VCaP (cell line): ENCODE measurements around the gene TNFAIP3.

ENCODE experiments used
- H3K27ac ChIP-seq: fragments of 450-650 bp; 2 replicates; pipeline ENCODE4 v1.5.1; 2017
- TF ChIP-seq, protein P1 (sequence below): fragments of 450-650 bp; conservative IDR thresholded peaks from 2 replicates; pipeline ENCODE4 v1.5.1; 2017; ENCODE audit warnings: mild to moderate bottlenecking, moderate library complexity

The TNFAIP3 gene

DNA sequence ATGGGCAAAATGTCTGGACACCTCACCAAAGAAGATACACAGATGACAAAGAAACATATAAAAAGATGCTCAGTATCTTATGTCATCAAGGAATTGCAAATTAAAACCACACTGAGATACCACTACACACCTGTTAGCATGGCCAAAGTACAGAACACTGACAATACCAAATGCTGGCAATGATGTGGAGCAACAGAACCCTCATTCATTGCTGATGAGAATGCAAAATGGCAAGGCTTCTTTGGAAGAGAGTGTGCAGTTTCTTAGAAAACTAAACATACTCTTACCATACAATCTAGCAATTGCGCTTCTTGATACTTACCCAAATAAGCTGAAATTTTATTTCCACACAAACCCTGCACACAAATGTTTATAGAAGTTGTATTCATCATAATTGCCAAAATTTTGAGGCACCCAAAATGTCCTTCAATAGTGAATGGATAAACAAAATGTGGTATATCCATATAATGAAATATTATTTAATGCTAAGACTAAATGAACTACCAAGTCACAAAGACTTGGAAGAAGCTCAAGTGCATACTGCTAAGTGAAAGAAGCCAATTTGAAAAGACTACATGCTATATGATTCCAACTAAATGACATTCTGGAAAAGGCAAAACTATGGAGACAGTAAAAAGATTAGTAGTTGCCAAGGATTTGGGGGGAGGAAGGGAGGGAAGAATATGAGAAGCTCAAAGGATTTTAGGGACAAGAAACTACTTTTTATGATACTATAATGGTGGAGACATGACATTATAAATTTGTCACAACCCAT is 50.7 kb downstream of the TNFAIP3 start:
- no peak overlapping the region for H3K27ac ChIP-seq
- TF ChIP-seq, protein P1, sequence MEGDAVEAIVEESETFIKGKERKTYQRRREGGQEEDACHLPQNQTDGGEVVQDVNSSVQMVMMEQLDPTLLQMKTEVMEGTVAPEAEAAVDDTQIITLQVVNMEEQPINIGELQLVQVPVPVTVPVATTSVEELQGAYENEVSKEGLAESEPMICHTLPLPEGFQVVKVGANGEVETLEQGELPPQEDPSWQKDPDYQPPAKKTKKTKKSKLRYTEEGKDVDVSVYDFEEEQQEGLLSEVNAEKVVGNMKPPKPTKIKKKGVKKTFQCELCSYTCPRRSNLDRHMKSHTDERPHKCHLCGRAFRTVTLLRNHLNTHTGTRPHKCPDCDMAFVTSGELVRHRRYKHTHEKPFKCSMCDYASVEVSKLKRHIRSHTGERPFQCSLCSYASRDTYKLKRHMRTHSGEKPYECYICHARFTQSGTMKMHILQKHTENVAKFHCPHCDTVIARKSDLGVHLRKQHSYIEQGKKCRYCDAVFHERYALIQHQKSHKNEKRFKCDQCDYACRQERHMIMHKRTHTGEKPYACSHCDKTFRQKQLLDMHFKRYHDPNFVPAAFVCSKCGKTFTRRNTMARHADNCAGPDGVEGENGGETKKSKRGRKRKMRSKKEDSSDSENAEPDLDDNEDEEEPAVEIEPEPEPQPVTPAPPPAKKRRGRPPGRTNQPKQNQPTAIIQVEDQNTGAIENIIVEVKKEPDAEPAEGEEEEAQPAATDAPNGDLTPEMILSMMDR, result no peak

DNA sequence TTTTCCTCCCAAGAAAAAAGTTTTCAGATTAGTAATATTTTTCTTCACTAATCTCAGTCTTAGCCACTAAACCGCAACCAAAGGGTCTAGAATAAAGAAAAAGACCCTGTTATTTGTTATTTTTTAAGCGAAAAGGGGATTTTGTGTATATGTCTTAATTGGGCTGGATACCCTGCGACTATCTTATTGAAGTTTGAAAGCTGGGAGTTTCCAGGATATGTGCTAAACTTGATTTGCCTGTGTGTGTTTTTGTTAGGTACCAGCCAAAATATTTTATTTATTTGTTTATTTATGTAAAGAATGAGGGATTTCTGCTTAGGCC is 52.4 kb downstream of the TNFAIP3 start:
- TF ChIP-seq, protein P1, result no peak
- no peak overlapping the region for H3K27ac ChIP-seq

DNA sequence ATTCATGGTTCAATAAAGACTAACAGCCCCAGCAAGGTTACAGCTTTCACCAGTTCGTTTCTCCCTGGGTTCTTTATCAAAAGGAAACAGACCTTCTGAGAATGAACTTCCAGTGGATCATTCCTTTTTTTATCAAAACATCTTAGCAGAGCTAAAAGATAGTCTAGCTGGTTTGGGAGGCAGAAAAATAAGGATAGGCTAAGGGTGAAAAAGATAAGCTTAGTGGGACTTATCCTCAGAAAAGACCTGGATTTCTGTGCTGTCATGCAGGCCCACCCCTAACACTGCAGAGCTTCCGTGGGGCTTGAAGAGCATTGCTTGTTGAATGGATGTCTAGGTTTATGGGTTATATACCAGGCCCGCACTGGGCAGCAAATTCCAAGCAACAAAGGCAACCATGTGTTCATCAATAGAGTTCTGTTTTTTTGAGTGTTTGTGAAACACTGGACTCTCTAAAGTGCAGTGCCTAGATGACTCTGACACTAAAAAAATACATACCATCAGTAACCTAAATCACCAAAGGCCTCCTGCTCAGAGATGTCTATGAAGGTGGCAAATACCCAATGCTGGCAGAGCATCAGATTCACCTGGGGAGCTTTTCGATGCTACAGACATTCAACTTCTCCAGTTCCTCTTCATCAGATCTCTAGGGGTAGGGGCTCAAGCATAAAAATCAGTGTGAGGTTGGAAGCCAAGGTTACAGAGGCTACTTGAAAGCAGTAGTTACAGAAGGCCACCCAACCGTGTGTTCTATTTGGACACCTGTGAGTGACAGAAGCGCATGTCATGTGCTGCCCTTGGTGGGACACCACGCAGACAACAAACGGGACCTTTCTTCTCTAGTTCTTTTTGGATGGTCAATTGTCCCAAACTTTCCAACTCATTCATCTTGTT is 53.0 kb downstream of the TNFAIP3 start:
- no peak overlapping the region for H3K27ac ChIP-seq
- TF ChIP-seq, protein P1, result no peak

DNA sequence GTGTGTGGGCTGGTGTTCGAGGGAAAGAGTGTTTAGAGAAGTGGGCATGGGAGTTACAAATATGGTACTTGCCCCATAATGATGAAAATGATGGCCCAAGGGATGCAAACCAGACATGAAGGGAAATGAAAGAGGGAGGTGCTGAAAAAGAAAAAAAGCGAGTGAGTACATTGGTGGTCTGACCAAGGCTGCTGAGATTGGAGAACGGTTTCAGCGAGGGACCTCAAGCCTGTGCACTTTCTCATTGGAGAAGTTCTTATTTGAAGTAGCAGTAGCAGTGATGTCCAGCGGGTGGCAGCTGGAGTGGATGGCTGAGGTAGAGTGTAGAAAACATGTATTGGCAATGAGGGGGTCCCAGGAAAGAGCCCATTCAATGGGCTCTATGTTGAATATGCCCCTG is 54.8 kb downstream of the TNFAIP3 start:
- no peak overlapping the region for H3K27ac ChIP-seq
- TF ChIP-seq, protein P1, result no peak

DNA sequence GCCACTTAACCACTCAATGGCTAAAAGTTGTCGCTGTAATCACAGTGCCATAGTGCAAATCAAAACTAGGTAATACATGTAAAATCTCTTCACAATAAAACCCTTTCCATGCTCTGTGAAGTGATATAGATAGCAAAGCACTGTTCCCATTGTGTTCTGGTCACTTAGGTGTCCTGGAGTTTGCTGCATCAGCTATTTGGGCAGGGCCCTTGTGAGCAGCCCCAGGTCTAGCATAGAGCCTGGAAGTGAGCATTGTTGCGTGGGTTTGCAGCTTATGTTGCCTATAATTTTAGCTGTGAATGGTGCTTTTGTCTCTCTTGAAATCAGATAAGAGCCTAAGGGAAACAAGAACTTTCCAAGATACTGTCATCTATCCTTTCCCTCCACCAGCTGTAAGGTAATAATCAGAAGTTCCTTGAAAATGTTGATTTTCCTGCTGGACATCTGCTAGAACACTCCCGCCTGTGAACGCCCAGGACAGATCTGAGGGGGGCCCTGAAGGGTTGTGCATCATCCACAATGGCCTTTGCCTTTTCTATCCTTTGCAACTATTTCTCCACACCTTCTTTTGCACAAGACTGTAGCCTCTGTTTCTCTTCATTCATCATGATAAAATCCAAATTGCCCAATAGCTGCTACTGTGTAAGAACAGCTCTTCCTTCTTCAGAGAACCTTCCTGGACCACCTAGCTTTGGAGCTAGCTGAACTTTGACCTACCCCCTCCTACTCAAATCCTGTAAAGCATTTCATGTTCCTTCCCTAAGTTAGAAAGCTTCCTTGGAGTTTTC is 57.0 kb downstream of the TNFAIP3 start:
- TF ChIP-seq, protein P1, result no peak
- no peak overlapping the region for H3K27ac ChIP-seq

DNA sequence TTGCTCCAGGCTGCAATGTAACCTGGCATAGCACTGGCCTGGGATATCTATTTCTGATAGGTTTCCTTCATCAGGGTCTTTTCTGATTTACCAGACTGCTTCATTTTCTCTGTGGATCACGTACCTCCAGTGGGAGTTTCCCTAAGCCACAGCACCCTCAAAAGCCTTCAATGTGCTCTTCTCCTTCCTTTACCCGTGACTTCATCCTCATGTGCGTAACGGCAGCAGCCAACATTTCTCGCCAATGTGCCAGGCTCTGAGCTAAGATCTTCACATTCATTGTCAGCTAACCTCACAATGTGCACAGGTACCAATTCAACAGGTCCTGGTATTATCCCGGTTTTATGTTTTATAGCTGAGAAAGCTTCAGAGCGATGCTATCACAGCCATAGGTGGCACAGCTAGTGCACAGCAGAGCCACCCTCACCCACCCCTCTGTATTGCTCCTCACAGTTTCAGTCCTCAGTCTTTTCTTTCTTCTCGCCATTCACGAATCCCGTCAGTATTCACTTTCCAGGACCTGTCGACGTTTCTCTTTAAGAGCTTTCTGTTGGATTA is 58.2 kb downstream of the TNFAIP3 start:
- no peak overlapping the region for H3K27ac ChIP-seq
- TF ChIP-seq, protein P1, result no peak
